ENCODE data around the gene ZBTB17. TPM values are rescaled to one million over a fixed set of nuclear protein-coding genes. Genes with fewer than 3 reads are reported as not detected.

Gene ZBTB17
- polyA plus RNA-seq, 2 of the 4 experiments (the other 2 are of a cell fraction), result 13.8 to 16.5 TPM

DNA sequence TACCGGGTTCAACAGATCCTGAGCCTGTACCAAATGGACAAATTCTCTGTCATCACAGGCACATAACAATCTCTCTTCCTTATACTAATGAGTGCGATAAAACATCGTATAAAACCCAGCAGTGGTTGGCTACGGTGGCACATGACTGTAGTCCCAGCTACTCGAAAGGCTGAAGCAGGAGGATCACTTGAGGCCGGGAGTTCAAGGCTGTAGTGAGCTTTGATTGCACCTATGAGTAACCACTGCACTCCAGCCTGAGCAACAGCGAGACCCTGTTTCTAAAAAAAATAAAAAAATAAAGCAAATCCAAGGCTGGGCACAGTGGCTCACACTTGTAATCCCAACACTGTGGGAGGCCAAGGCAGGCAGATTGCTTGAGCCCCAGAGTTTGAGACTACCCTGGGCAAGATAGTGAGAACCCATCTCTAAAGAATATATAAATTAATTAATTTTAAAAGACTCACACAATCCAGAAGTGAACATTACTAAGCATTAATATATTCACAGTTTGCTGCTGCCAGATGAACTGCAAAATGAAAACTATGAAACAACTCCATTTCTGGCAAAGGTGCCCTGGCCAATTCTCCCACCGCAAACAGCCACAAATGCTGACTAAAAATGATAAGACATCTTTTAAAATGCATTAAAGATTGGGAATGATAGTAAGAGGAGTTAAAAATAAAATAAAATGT lies 13.1 kb downstream of the ZBTB17 start:
- 89% methylated on average over 8 of the region's 8 CpGs for WGBS (ENCODE audit: missing lambda C conversion rate)
- peaks cover 7% of the 10 kb centered on the region; the same call in 1 of the 3 replicates for H3K4me1 ChIP-seq
- no peak overlapping the region for H3K4me3 ChIP-seq
- ATAC-seq, result no peak
- POLR2A ChIA-PET, result no interaction called here
- no peak for DNase-seq (ENCODE audit: low read depth in 1 of 2, low spot score in 1 of 2)
- FAIRE-seq, result no peak
- no peak overlapping the region for H3K4me2 ChIP-seq
- TF ChIP-seq, protein P1, sequence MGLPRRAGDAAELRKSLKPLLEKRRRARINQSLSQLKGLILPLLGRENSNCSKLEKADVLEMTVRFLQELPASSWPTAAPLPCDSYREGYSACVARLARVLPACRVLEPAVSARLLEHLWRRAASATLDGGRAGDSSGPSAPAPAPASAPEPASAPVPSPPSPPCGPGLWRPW (IDR thresholded peaks at IDR 0.05), result no peak
- TF ChIP-seq EP300 (IDR thresholded peaks at IDR 0.05) (no peak), JUN (IDR thresholded peaks at IDR 0.05) (no peak), POLR2AphosphoS2 (conservative IDR thresholded peaks at IDR 0.05; ENCODE audit: low read length) (no peak), CHD4 (IDR thresholded peaks at IDR 0.05; ENCODE audit: borderline replicate concordance) (no peak), SREBF2 (IDR thresholded peaks at IDR 0.05) (no peak), HDAC2 (IDR thresholded peaks at IDR 0.05) (no peak)
- no peaks in the 10 kb centered on the region for H3K9me3 ChIP-seq
- CTCF ChIA-PET, result interaction anchor here (0.5 kb wide), 1 partner anchor 37 kb away, joined by 3 read pairs; no protein-coding TSS in a partner anchor
- no peak overlapping the region for H3K27ac ChIP-seq

DNA sequence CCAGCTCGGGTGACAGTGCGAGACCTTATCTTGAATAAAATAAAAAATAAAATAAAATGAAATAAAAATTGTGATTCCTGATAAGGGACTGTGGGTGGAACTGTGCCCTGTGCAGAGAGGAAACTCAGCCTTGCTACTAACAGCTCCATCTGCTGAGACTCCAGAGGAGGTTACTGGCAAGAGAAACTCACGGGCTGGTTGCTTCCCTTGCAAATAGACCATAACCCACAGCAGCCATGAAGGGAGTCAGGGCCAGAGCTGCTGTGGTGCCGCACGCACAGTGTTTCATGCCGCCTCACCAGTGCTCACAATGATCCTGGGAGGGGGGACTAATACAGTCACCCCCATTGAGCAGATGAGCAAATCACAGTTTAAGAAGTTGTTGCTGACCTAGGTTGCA lies 13.7 kb downstream of the ZBTB17 start:
- ATAC-seq, result no peak
- Histone ChIP-seq H3K9me3 (no peaks in the 10 kb centered on the region), H3K4me2 (no peak overlapping the region), H3K27ac (no peak overlapping the region), H3K4me1 (peaks cover 7% of the 10 kb centered on the region; the same call in 1 of the 3 replicates), H3K4me3 (no peak overlapping the region)
- FAIRE-seq, result no peak
- no peak for DNase-seq (ENCODE audit: low read depth in 1 of 2, low spot score in 1 of 2)
- WGBS (ENCODE audit: missing lambda C conversion rate), result 99% methylated on average over 6 of the region's 6 CpGs
- no peak for TF ChIP-seq GATA3 (IDR thresholded peaks at IDR 0.05; ENCODE audit: borderline replicate concordance)
- TF ChIP-seq FOSB (CRISPR knock-in tag; IDR thresholded peaks at IDR 0.05), result no peak
- TF ChIP-seq RARB (CRISPR knock-in tag; IDR thresholded peaks at IDR 0.05), result no peak
- no peak for TF ChIP-seq ESRRA (IDR thresholded peaks at IDR 0.05; ENCODE audit: borderline replicate concordance, low read length)
- TF ChIP-seq HEYL (CRISPR knock-in tag; IDR thresholded peaks at IDR 0.05), result no peak
- TF ChIP-seq, protein P2, sequence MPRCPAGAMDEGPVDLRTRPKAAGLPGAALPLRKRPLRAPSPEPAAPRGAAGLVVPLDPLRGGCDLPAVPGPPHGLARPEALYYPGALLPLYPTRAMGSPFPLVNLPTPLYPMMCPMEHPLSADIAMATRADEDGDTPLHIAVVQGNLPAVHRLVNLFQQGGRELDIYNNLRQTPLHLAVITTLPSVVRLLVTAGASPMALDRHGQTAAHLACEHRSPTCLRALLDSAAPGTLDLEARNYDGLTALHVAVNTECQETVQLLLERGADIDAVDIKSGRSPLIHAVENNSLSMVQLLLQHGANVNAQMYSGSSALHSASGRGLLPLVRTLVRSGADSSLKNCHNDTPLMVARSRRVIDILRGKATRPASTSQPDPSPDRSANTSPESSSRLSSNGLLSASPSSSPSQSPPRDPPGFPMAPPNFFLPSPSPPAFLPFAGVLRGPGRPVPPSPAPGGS (IDR thresholded peaks at IDR 0.05), result no peak
- no peak for TF ChIP-seq RCOR1 (IDR thresholded peaks at IDR 0.05; ENCODE audit: low read depth, low read length)
- no peak for TF ChIP-seq EP300 (IDR thresholded peaks at IDR 0.05)
- ChIA-PET CTCF (interaction anchor here (0.8 to 1.2 kb wide), 2 partner anchors 12 to 32 kb away, joined by 4 to 6 read pairs; no protein-coding TSS in a partner anchor), POLR2A (no interaction called here)

DNA sequence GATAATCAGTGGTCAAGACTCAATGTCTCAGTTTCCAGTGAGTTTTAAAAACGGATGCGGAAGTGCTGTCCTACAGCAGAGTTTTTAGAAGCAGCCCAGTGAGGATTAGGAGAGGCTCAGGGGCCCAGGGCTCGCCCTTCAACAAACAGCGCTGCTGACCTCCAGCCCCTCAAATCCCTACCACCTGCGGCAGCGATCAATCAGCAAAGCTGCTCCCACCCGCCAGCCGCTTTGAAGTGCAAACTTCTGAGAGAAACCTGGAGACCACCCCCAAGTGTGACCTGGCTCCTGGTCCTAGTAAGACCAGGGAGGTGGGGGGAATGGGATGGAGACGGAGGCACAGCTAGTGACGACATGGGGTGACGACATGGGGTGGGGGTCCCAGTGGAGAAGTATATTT lies 14.4 kb downstream of the ZBTB17 start:
- no peak overlapping the region for H3K27ac ChIP-seq
- POLR2A ChIA-PET, result no interaction called here
- no peak for FAIRE-seq
- CTCF ChIA-PET, result interaction anchor here (0.8 to 1.2 kb wide), 2 partner anchors 13 to 33 kb away, joined by 4 to 6 read pairs; no protein-coding TSS in a partner anchor
- no peak for ATAC-seq
- H3K9me3 ChIP-seq, result no peaks in the 10 kb centered on the region
- peaks cover 7% of the 10 kb centered on the region; the same call in 1 of the 3 replicates for H3K4me1 ChIP-seq
- no peak overlapping the region for H3K4me3 ChIP-seq
- no peak for TF ChIP-seq BHLHE40 (IDR thresholded peaks at IDR 0.05; ENCODE audit: low read depth, low read length)
- TF ChIP-seq HOXB13 (CRISPR knock-in tag; IDR thresholded peaks at IDR 0.05; ENCODE audit: low read depth), result no peak
- no peak for TF ChIP-seq FOSL2 (IDR thresholded peaks at IDR 0.05)
- TF ChIP-seq FOSL2 (CRISPR knock-in tag; IDR thresholded peaks at IDR 0.05), result no peak
- no peak for TF ChIP-seq TFCP2L1 (CRISPR knock-in tag; IDR thresholded peaks at IDR 0.05)
- TF ChIP-seq, protein P3, sequence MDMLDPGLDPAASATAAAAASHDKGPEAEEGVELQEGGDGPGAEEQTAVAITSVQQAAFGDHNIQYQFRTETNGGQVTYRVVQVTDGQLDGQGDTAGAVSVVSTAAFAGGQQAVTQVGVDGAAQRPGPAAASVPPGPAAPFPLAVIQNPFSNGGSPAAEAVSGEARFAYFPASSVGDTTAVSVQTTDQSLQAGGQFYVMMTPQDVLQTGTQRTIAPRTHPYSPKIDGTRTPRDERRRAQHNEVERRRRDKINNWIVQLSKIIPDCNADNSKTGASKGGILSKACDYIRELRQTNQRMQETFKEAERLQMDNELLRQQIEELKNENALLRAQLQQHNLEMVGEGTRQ (IDR thresholded peaks at IDR 0.05), result no peak
- TF ChIP-seq NPAS2 (CRISPR knock-in tag; IDR thresholded peaks at IDR 0.05; ENCODE audit: borderline replicate concordance), result no peak
- no peak for TF ChIP-seq GATA3 (IDR thresholded peaks at IDR 0.05; ENCODE audit: borderline replicate concordance)
- no peak for TF ChIP-seq CHD4 (IDR thresholded peaks at IDR 0.05; ENCODE audit: borderline replicate concordance)
- TF ChIP-seq HOXB5 (CRISPR knock-in tag; IDR thresholded peaks at IDR 0.05), result no peak
- no peak for TF ChIP-seq CHD2 (IDR thresholded peaks at IDR 0.05; ENCODE audit: low read length, partially characterized antibody)
- TF ChIP-seq FOSB (CRISPR knock-in tag; IDR thresholded peaks at IDR 0.05), result no peak
- TF ChIP-seq, protein P4, sequence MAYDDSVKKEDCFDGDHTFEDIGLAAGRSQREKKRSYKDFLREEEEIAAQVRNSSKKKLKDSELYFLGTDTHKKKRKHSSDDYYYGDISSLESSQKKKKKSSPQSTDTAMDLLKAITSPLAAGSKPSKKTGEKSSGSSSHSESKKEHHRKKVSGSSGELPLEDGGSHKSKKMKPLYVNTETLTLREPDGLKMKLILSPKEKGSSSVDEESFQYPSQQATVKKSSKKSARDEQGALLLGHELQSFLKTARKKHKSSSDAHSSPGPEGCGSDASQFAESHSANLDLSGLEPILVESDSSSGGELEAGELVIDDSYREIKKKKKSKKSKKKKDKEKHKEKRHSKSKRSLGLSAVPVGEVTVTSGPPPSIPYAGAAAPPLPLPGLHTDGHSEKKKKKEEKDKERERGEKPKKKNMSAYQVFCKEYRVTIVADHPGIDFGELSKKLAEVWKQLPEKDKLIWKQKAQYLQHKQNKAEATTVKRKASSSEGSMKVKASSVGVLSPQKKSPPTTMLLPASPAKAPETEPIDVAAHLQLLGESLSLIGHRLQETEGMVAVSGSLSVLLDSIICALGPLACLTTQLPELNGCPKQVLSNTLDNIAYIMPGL (CRISPR knock-in tag; IDR thresholded peaks at IDR 0.05; ENCODE audit: borderline replicate concordance), result no peak
- no peak for TF ChIP-seq ESRRA (IDR thresholded peaks at IDR 0.05; ENCODE audit: borderline replicate concordance, low read length)
- no peak for DNase-seq (ENCODE audit: low read depth in 1 of 2, low spot score in 1 of 2)
- 96% methylated on average over 9 of the region's 11 CpGs for WGBS (ENCODE audit: missing lambda C conversion rate)
- no peak overlapping the region for H3K4me2 ChIP-seq
